ENCODE measurements around the gene OPCML. TPM values are rescaled to one million over a fixed set of nuclear protein-coding genes. Genes with fewer than 3 reads are reported as not detected.

Gene OPCML
- polyA plus RNA-seq, 1 donor (not counting 4 experiments of a cell fraction or from before 2014, with no cell fraction given): 0.04 TPM

DNA sequence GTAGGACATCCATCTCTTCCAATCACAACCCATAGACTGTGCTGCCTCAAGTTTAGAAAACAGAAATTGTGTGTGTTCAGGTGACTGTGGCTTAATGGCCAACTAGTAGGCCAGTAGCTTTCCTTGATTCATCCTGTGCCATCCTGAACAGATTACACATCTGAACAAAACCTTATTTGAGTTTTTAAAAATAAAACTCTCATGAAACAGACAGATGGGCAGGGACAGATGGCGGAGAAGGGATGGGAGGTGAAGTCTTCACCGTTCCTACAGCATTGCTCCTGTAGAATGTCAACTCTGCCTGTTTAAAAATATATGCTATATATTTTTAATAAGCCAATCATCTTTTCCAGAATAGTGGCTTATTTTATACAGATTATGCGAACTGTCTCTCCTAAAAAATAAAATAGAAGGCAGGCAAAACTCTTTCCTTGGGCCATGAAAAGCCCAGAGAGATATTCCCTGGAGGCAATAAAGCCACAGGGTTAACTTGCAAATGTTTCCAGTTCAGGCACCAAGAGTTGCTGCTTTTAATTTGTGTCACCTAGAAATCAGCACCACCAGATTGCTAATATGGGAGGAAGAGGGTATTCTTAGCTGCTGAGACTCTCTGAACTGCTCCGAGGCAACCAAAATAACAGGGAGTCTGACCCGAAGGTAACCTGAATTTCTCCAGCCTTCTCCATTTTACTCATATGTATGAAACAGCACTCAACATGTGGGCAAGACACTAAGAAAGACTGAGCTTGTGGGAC lies 861.2 kb downstream of the OPCML start:
- H2AFZ ChIP-seq (ENCODE audit: control insufficient read depth, low read length): no peak overlapping the region
- no peaks in the 10 kb centered on the region for H3K27me3 ChIP-seq (ENCODE audit: control insufficient read depth, extremely low read depth, insufficient read depth, low read length)
- DNase-seq (ENCODE audit: low read depth, low spot score) (no peak), FAIRE-seq (no peak)
- H3K4me1 ChIP-seq (ENCODE audit: control insufficient read depth, extremely low read depth, insufficient read depth, low read length): no peaks in the 10 kb centered on the region
- no peak overlapping the region for H3K4me2 ChIP-seq (ENCODE audit: control insufficient read depth, extremely low read depth, insufficient read depth, low read depth, low read length)
- no peaks in the 10 kb centered on the region for H3K9me1 ChIP-seq (ENCODE audit: control insufficient read depth, extremely low read depth, insufficient read depth, low read length)
- TF ChIP-seq CTCF (optimal IDR thresholded peaks at IDR 0.05 in 1 of 3, IDR thresholded peaks at IDR 0.05 in 1 of 3, conservative IDR thresholded peaks at IDR 0.05 in 1 of 3; ENCODE audit: extremely low read depth in 1 of 3, insufficient read depth in 2 of 3, low read length in 3 of 3): no peak
- TF ChIP-seq EZH2 (IDR thresholded peaks at IDR 0.05; ENCODE audit: low read length): no peak
- H4K20me1 ChIP-seq (ENCODE audit: control insufficient read depth, extremely low read depth, insufficient read depth, low read length): no peaks in the 10 kb centered on the region
- dilution Hi-C loops (cut with MboI; ENCODE audit: extremely low pct_ligation_motif_present, low sequenced_read_pairs): no loop called here
- no peak overlapping the region for H3K9ac ChIP-seq (ENCODE audit: control insufficient read depth, extremely low read depth, insufficient read depth, low read length)
- no peaks in the 10 kb centered on the region for H3K9me3 ChIP-seq (ENCODE audit: control insufficient read depth, low read depth, low read length)
- no peaks in the 10 kb centered on the region for H3K36me3 ChIP-seq (ENCODE audit: control insufficient read depth in 2 of 2, extremely low read depth in 1 of 2, insufficient read depth in 2 of 2, low read length in 2 of 2)
- no peak overlapping the region for H3K27ac ChIP-seq (ENCODE audit: control insufficient read depth, insufficient read depth, low read length)
- H3K79me2 ChIP-seq (ENCODE audit: control insufficient read depth, insufficient read depth, low read length): no peaks in the 10 kb centered on the region
- H3K4me3 ChIP-seq (ENCODE audit: control insufficient read depth in 2 of 3, extremely low read depth in 1 of 3, insufficient read depth in 2 of 3, low read depth in 1 of 3, low read length in 3 of 3): no peak overlapping the region

GRCh38 chr11:132669949-132670348 lies 862.4 kb downstream of the OPCML start:
- no peaks in the 10 kb centered on the region for H4K20me1 ChIP-seq (ENCODE audit: control insufficient read depth, extremely low read depth, insufficient read depth, low read length)
- H3K27ac ChIP-seq (ENCODE audit: control insufficient read depth, insufficient read depth, low read length): no peak overlapping the region
- TF ChIP-seq EZH2 (IDR thresholded peaks at IDR 0.05; ENCODE audit: low read length) (no peak), CTCF (optimal IDR thresholded peaks at IDR 0.05 in 1 of 3, IDR thresholded peaks at IDR 0.05 in 1 of 3, conservative IDR thresholded peaks at IDR 0.05 in 1 of 3; ENCODE audit: extremely low read depth in 1 of 3, insufficient read depth in 2 of 3, low read length in 3 of 3) (no peak)
- FAIRE-seq (no peak), DNase-seq (ENCODE audit: low read depth, low spot score) (no peak)
- H3K9me1 ChIP-seq (ENCODE audit: control insufficient read depth, extremely low read depth, insufficient read depth, low read length): no peaks in the 10 kb centered on the region
- no peaks in the 10 kb centered on the region for H3K36me3 ChIP-seq (ENCODE audit: control insufficient read depth in 2 of 2, extremely low read depth in 1 of 2, insufficient read depth in 2 of 2, low read length in 2 of 2)
- H3K9ac ChIP-seq (ENCODE audit: control insufficient read depth, extremely low read depth, insufficient read depth, low read length): no peak overlapping the region
- no peak overlapping the region for H2AFZ ChIP-seq (ENCODE audit: control insufficient read depth, low read length)
- no peaks in the 10 kb centered on the region for H3K79me2 ChIP-seq (ENCODE audit: control insufficient read depth, insufficient read depth, low read length)
- no peak overlapping the region for H3K4me2 ChIP-seq (ENCODE audit: control insufficient read depth, extremely low read depth, insufficient read depth, low read depth, low read length)
- no peaks in the 10 kb centered on the region for H3K9me3 ChIP-seq (ENCODE audit: control insufficient read depth, low read depth, low read length)
- dilution Hi-C loops (cut with MboI; ENCODE audit: extremely low pct_ligation_motif_present, low sequenced_read_pairs): no loop called here
- no peak overlapping the region for H3K4me3 ChIP-seq (ENCODE audit: control insufficient read depth in 2 of 3, extremely low read depth in 1 of 3, insufficient read depth in 2 of 3, low read depth in 1 of 3, low read length in 3 of 3)
- H3K27me3 ChIP-seq (ENCODE audit: control insufficient read depth, extremely low read depth, insufficient read depth, low read length): no peaks in the 10 kb centered on the region
- H3K4me1 ChIP-seq (ENCODE audit: control insufficient read depth, extremely low read depth, insufficient read depth, low read length): no peaks in the 10 kb centered on the region

Data from keratinocyte (primary cell).